ENCODE measurements around the gene PAIP1.
"Not testable (repeated sequence)": the region's sequence is repeated elsewhere in the genome, so short reads cannot be mapped to it uniquely, and the experiment has no call there.

PAIP1 gene

DNA sequence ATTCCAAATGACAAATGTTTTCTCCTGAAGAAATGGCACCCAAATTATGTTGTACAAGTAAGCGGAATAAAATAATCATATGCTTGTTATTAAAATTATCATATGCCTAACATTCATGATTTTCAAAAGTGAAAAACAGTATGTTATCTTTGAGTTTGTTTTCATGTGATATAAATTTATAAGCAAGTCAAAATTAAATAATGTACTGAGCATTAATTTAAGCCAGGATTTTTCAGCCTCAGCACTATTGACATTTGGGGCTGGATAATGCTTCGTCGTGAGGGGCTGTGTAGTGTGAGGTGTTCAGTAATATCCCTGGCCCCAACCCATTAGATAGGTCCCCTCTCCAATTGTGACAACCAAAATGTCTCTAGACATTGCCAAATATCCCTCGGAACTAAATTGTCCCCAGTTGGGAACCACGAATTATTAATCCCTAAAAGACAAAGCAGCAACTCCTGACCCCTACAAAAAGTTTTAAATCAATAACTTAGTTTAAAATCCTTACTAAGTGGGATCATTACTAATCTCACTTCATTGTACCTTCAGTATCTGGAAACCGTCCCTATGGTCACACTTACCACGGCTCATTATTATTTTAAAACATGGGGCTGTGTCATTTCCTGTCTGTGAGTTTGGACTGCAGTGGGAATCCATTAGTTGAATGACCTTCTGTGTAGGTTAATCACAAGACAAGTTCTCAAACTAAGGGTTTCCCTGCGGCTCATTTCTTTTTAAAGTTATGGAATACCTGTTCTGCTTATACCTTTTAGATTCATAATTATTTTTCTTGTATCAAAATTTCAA is 44.8 kb upstream of the PAIP1 start:
- H3K4me3 ChIP-seq (ENCODE audit: control insufficient read depth in 1 of 7, extremely low read depth in 1 of 7, insufficient read depth in 4 of 7, low read depth in 2 of 7, low read length in 6 of 7), result peak overlapping the region in 6 of 7 experiments; percentile 74 to 96 (median 93)
- 62% methylated on average over 3 of the region's 8 CpGs for WGBS (ENCODE audit: insufficient coverage)
- H3K36me3 ChIP-seq (ENCODE audit: control insufficient read depth in 4 of 4, insufficient read depth in 4 of 4, low read length in 3 of 4), result peaks cover 3 to 16% (median 7%) of the 10 kb centered on the region in 4 experiments
- peak in 2 of 3 donors; percentile 31 to 47 for DNase-seq
- POLR2A ChIA-PET, result interaction anchor here (0.7 to 1.7 kb wide), 2 partner anchors 43 to 48 kb away, joined by 4 to 7 read pairs; no protein-coding TSS in a partner anchor
- no peaks in the 10 kb centered on the region for H3K27me3 ChIP-seq (replicated peaks in 2 of 5; ENCODE audit: control insufficient read depth in 4 of 5, insufficient read depth in 5 of 5, low read length in 4 of 5)
- no peaks in the 10 kb centered on the region for H3K9me3 ChIP-seq (ENCODE audit: control extremely low read depth in 1 of 5, control insufficient read depth in 4 of 5, insufficient read depth in 2 of 5, low read depth in 1 of 5, low read length in 4 of 5)
- H3K27ac ChIP-seq (ENCODE audit: insufficient read depth in 1 of 2, low read depth in 1 of 2, low read length in 2 of 2, poor library complexity in 1 of 2, severe bottlenecking in 2 of 2), result peak overlapping the region; percentile 68 to 88
- CTCF ChIA-PET, result interaction anchor here (0.6 to 2.2 kb wide), 4 partner anchors 27 to 121 kb away, joined by 3 to 8 read pairs (median 6); no protein-coding TSS in a partner anchor
- peaks cover 0 to 35% (median 20%) of the 10 kb centered on the region in 4 experiments for H3K4me1 ChIP-seq (ENCODE audit: control extremely low read depth in 1 of 4, control insufficient read depth in 4 of 4, insufficient read depth in 4 of 4, low read length in 3 of 4)

- H3K27ac ChIP-seq (ENCODE audit: insufficient read depth in 1 of 2, low read depth in 1 of 2, low read length in 2 of 2, poor library complexity in 1 of 2, severe bottlenecking in 2 of 2); H3K27me3 ChIP-seq (replicated peaks in 2 of 5; ENCODE audit: control insufficient read depth in 4 of 5, insufficient read depth in 5 of 5, low read length in 4 of 5); POLR2A ChIA-PET; H3K36me3 ChIP-seq (ENCODE audit: control insufficient read depth in 4 of 4, insufficient read depth in 4 of 4, low read length in 3 of 4); H3K4me3 ChIP-seq (ENCODE audit: control insufficient read depth in 1 of 7, extremely low read depth in 1 of 7, insufficient read depth in 4 of 7, low read depth in 2 of 7, low read length in 6 of 7); DNase-seq; H3K9me3 ChIP-seq (ENCODE audit: control extremely low read depth in 1 of 5, control insufficient read depth in 4 of 5, insufficient read depth in 2 of 5, low read depth in 1 of 5, low read length in 4 of 5): not testable (repeated sequence)
- WGBS (ENCODE audit: insufficient coverage), result no CpG with 5 or more reads among the region's 1 CpG
- peaks cover 0 to 25% (median 14%) of the 10 kb centered on the region in 4 experiments for H3K4me1 ChIP-seq (ENCODE audit: control extremely low read depth in 1 of 4, control insufficient read depth in 4 of 4, insufficient read depth in 4 of 4, low read length in 3 of 4)
- CTCF ChIA-PET, result interaction anchor here (1.2 kb wide), 1 partner anchor 209 kb away, joined by 4 read pairs; no protein-coding TSS in a partner anchor
Measured at GRCh38 chr5:43598927-43599326, 42.0 kb upstream of the PAIP1 start.

GRCh38 chr5:43592363-43592762 is 35.5 kb upstream of the PAIP1 start:
- CTCF ChIA-PET, result interaction anchor here (1.0 kb wide), 1 partner anchor 14 kb away, joined by 3 read pairs; no protein-coding TSS in a partner anchor
- DNase-seq, result peak in 2 of 3 donors; percentile 18 to 31
- no peak overlapping the region for H3K27ac ChIP-seq (ENCODE audit: insufficient read depth in 1 of 2, low read depth in 1 of 2, low read length in 2 of 2, poor library complexity in 1 of 2, severe bottlenecking in 2 of 2)

DNA sequence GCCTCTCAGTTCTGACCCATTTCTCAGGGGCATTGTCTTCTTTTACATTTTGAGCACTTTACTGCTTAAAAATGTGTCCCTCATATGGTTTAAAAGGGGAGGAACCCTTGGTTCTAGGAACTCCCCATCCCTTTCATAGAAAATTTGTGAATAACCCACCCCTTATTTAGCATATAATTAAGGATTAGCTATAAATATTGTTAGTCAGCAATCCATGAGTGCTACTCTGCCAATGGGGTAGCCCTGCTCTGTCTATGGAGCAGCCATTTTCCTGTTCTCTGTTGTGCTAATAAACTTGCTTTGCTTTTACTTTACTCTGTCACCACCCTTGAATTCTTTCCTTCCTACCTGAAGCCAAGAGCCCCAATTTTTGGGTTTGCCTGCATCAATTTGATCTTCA is 33.8 kb upstream of the PAIP1 start:
- Histone ChIP-seq H3K4me1 (ENCODE audit: control extremely low read depth in 1 of 4, control insufficient read depth in 4 of 4, insufficient read depth in 4 of 4, low read length in 3 of 4) (peaks cover 0 to 14% (median 0%) of the 10 kb centered on the region in 4 experiments), H3K4me3 (ENCODE audit: control insufficient read depth in 1 of 7, extremely low read depth in 1 of 7, insufficient read depth in 4 of 7, low read depth in 2 of 7, low read length in 6 of 7) (no peak overlapping the region), H3K27me3 (replicated peaks in 2 of 5; ENCODE audit: control insufficient read depth in 4 of 5, insufficient read depth in 5 of 5, low read length in 4 of 5) (no peaks in the 10 kb centered on the region), H3K36me3 (ENCODE audit: control insufficient read depth in 4 of 4, insufficient read depth in 4 of 4, low read length in 3 of 4) (peaks cover 0 to 3% (median 0%) of the 10 kb centered on the region in 4 experiments), H3K9me3 (ENCODE audit: control extremely low read depth in 1 of 5, control insufficient read depth in 4 of 5, insufficient read depth in 2 of 5, low read depth in 1 of 5, low read length in 4 of 5) (no peaks in the 10 kb centered on the region), H3K27ac (ENCODE audit: insufficient read depth in 1 of 2, low read depth in 1 of 2, low read length in 2 of 2, poor library complexity in 1 of 2, severe bottlenecking in 2 of 2) (no peak overlapping the region)
- POLR2A ChIA-PET, result no interaction called here
- CTCF ChIA-PET, result interaction anchor here (1.4 to 1.5 kb wide), 2 partner anchors 30 to 31 kb away, joined by 3 to 4 read pairs; no protein-coding TSS in a partner anchor
- DNase-seq, result no peak

More at GRCh38 chr5:43592363-43592762, 35.5 kb upstream of the PAIP1 start:
- POLR2A ChIA-PET, result no interaction called here
- H3K4me1 ChIP-seq (ENCODE audit: control extremely low read depth in 1 of 4, control insufficient read depth in 4 of 4, insufficient read depth in 4 of 4, low read length in 3 of 4), result peaks cover 0 to 14% (median 0%) of the 10 kb centered on the region in 4 experiments
- H3K36me3 ChIP-seq (ENCODE audit: control insufficient read depth in 4 of 4, insufficient read depth in 4 of 4, low read length in 3 of 4), result peaks cover 0 to 3% (median 0%) of the 10 kb centered on the region in 4 experiments
- H3K9me3 ChIP-seq (ENCODE audit: control extremely low read depth in 1 of 5, control insufficient read depth in 4 of 5, insufficient read depth in 2 of 5, low read depth in 1 of 5, low read length in 4 of 5), result no peaks in the 10 kb centered on the region
- no peak overlapping the region for H3K4me3 ChIP-seq (ENCODE audit: control insufficient read depth in 1 of 7, extremely low read depth in 1 of 7, insufficient read depth in 4 of 7, low read depth in 2 of 7, low read length in 6 of 7)
- H3K27me3 ChIP-seq (replicated peaks in 2 of 5; ENCODE audit: control insufficient read depth in 4 of 5, insufficient read depth in 5 of 5, low read length in 4 of 5), result no peaks in the 10 kb centered on the region

GRCh38 chr5:43589310-43589709 is 32.4 kb upstream of the PAIP1 start:
- Histone ChIP-seq H3K4me1 (ENCODE audit: control extremely low read depth in 1 of 4, control insufficient read depth in 4 of 4, insufficient read depth in 4 of 4, low read length in 3 of 4) (peaks cover 0 to 14% (median 0%) of the 10 kb centered on the region in 4 experiments), H3K9me3 (ENCODE audit: control extremely low read depth in 1 of 5, control insufficient read depth in 4 of 5, insufficient read depth in 2 of 5, low read depth in 1 of 5, low read length in 4 of 5) (no peaks in the 10 kb centered on the region), H3K4me3 (ENCODE audit: control insufficient read depth in 1 of 7, extremely low read depth in 1 of 7, insufficient read depth in 4 of 7, low read depth in 2 of 7, low read length in 6 of 7) (no peak overlapping the region), H3K27ac (ENCODE audit: insufficient read depth in 1 of 2, low read depth in 1 of 2, low read length in 2 of 2, poor library complexity in 1 of 2, severe bottlenecking in 2 of 2) (no peak overlapping the region), H3K27me3 (replicated peaks in 2 of 5; ENCODE audit: control insufficient read depth in 4 of 5, insufficient read depth in 5 of 5, low read length in 4 of 5) (no peaks in the 10 kb centered on the region), H3K36me3 (ENCODE audit: control insufficient read depth in 4 of 4, insufficient read depth in 4 of 4, low read length in 3 of 4) (peaks cover 0 to 3% (median under 1%) of the 10 kb centered on the region in 4 experiments)
- 100% methylated on average over 1 of the region's 1 CpG for WGBS (ENCODE audit: insufficient coverage)
- POLR2A ChIA-PET, result no interaction called here
- CTCF ChIA-PET, result interaction anchor here (0.7 to 1.4 kb wide), 2 partner anchors 30 to 31 kb away, joined by 3 read pairs; no protein-coding TSS in a partner anchor
- DNase-seq, result no peak

- H3K36me3 ChIP-seq (ENCODE audit: control insufficient read depth in 4 of 4, insufficient read depth in 4 of 4, low read length in 3 of 4), result peaks cover 0 to 3% (median under 1%) of the 10 kb centered on the region in 4 experiments
- no CpG with 5 or more reads among the region's 1 CpG for WGBS (ENCODE audit: insufficient coverage)
- H3K4me1 ChIP-seq (ENCODE audit: control extremely low read depth in 1 of 4, control insufficient read depth in 4 of 4, insufficient read depth in 4 of 4, low read length in 3 of 4), result peaks cover 0 to 14% (median 0%) of the 10 kb centered on the region in 4 experiments
- ChIA-PET CTCF (no interaction called here), POLR2A (no interaction called here)
- no peaks in the 10 kb centered on the region for H3K9me3 ChIP-seq (ENCODE audit: control extremely low read depth in 1 of 5, control insufficient read depth in 4 of 5, insufficient read depth in 2 of 5, low read depth in 1 of 5, low read length in 4 of 5)
- no peak overlapping the region for H3K4me3 ChIP-seq (ENCODE audit: control insufficient read depth in 1 of 7, extremely low read depth in 1 of 7, insufficient read depth in 4 of 7, low read depth in 2 of 7, low read length in 6 of 7)
- H3K27ac ChIP-seq (ENCODE audit: insufficient read depth in 1 of 2, low read depth in 1 of 2, low read length in 2 of 2, poor library complexity in 1 of 2, severe bottlenecking in 2 of 2), result no peak overlapping the region
- H3K27me3 ChIP-seq (replicated peaks in 2 of 5; ENCODE audit: control insufficient read depth in 4 of 5, insufficient read depth in 5 of 5, low read length in 4 of 5), result no peaks in the 10 kb centered on the region
- DNase-seq, result no peak
Measured at GRCh38 chr5:43588842-43589241, 32.0 kb upstream of the PAIP1 start.

- H3K4me3 ChIP-seq (ENCODE audit: control insufficient read depth in 1 of 7, extremely low read depth in 1 of 7, insufficient read depth in 4 of 7, low read depth in 2 of 7, low read length in 6 of 7), result no peak overlapping the region
- no peaks in the 10 kb centered on the region for H3K27me3 ChIP-seq (replicated peaks in 2 of 5; ENCODE audit: control insufficient read depth in 4 of 5, insufficient read depth in 5 of 5, low read length in 4 of 5)
- no peak for DNase-seq
- no peaks in the 10 kb centered on the region for H3K4me1 ChIP-seq (ENCODE audit: control extremely low read depth in 1 of 4, control insufficient read depth in 4 of 4, insufficient read depth in 4 of 4, low read length in 3 of 4)
- WGBS (ENCODE audit: insufficient coverage), result no CpG with 5 or more reads among the region's 1 CpG
- POLR2A ChIA-PET, result no interaction called here
- no peaks in the 10 kb centered on the region for H3K9me3 ChIP-seq (ENCODE audit: control extremely low read depth in 1 of 5, control insufficient read depth in 4 of 5, insufficient read depth in 2 of 5, low read depth in 1 of 5, low read length in 4 of 5)
- CTCF ChIA-PET, result no interaction called here
- peaks cover 2 to 9% (median 4%) of the 10 kb centered on the region in 4 experiments for H3K36me3 ChIP-seq (ENCODE audit: control insufficient read depth in 4 of 4, insufficient read depth in 4 of 4, low read length in 3 of 4)
- no peak overlapping the region for H3K27ac ChIP-seq (ENCODE audit: insufficient read depth in 1 of 2, low read depth in 1 of 2, low read length in 2 of 2, poor library complexity in 1 of 2, severe bottlenecking in 2 of 2)
Measured at GRCh38 chr5:43584166-43584699, 27.4 kb upstream of the PAIP1 start.

All from common myeloid progenitor, CD34-positive (primary cell).